ENCODE measurements around the gene MSTO1. TPM values are rescaled to one million over a fixed set of nuclear protein-coding genes. Genes with fewer than 3 reads are reported as not detected.
"Not testable (repeated sequence)": the region's sequence is repeated elsewhere in the genome, so short reads cannot be mapped to it uniquely, and the experiment has no call there.

Gene MSTO1
- total RNA-seq, 1 experiment from 2014 or later: 87.5 TPM

- no peaks in the 10 kb centered on the region for H3K9me3 Mint-ChIP-seq (ENCODE audit: low read depth, unreplicated experiment)
- no peak overlapping the region for H3K27ac Mint-ChIP-seq (ENCODE audit: unreplicated experiment)
- intact Hi-C loops (cut with micrococcal nuclease; ENCODE audit: unreplicated experiment): no loop called here
- peak; percentile 21 for DNase-seq
- H3K27me3 Mint-ChIP-seq (ENCODE audit: unreplicated experiment): no peaks in the 10 kb centered on the region
- H3K4me3 Mint-ChIP-seq (ENCODE audit: low read depth, unreplicated experiment): no peak overlapping the region
- no TSS peak for BruUV-seq (replicated peaks)
- no peaks in the 10 kb centered on the region for H3K4me1 Mint-ChIP-seq (ENCODE audit: low read depth, unreplicated experiment)
- CTCF ChIA-PET: interaction anchor here (1.0 kb wide), 1 partner anchor 9 kb away, joined by 3 read pairs; no protein-coding TSS in a partner anchor
- H3K36me3 Mint-ChIP-seq (ENCODE audit: insufficient read depth, unreplicated experiment): peaks cover 16% of the 10 kb centered on the region
- no peak for TF ChIP-seq CTCF (IDR thresholded peaks at IDR 0.05; ENCODE audit: unreplicated experiment)
These were observed 2.3 kb upstream of the MSTO1 start for GRCh38 chr1:155607708-155608107.

GRCh38 chr1:155608888-155609225, 1.2 kb upstream of the MSTO1 start:
- H3K4me3 Mint-ChIP-seq (ENCODE audit: low read depth, unreplicated experiment): peak overlapping the region; percentile 86
- H3K36me3 Mint-ChIP-seq (ENCODE audit: insufficient read depth, unreplicated experiment): peaks cover 20% of the 10 kb centered on the region
- CTCF ChIA-PET: interaction anchor here (0.7 to 1.2 kb wide), 2 partner anchors 14 to 201 kb away, joined by 4 to 7 read pairs; no protein-coding TSS in a partner anchor
- intact Hi-C loops (cut with micrococcal nuclease; ENCODE audit: unreplicated experiment): no loop called here
- H3K9me3 Mint-ChIP-seq (ENCODE audit: low read depth, unreplicated experiment): no peaks in the 10 kb centered on the region
- DNase-seq: no peak
- no peak for TF ChIP-seq CTCF (IDR thresholded peaks at IDR 0.05; ENCODE audit: unreplicated experiment)
- H3K27ac Mint-ChIP-seq (ENCODE audit: unreplicated experiment): no peak overlapping the region
- H3K27me3 Mint-ChIP-seq (ENCODE audit: unreplicated experiment): no peaks in the 10 kb centered on the region
- H3K4me1 Mint-ChIP-seq (ENCODE audit: low read depth, unreplicated experiment): no peaks in the 10 kb centered on the region
- no TSS peak for BruUV-seq (replicated peaks)

DNA sequence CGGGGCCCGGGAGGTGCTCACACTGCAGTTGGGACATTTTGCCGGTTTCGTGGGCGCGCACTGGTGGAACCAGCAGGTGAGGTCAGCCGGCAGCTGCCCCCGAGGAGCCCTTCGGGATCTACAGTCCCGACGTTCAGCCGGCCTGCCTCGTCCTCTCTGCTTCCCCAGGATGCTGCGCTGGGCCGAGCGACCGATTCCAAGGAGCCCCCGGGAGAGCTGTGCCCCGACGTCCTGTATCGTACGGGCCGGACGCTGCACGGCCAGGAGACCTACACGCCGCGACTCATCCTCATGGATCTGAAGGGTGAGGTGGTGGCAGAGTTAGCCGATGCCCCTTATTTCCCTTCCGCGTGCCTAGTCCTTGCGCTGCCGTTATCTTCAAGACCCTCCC, 234 bp downstream of the MSTO1 start:
- H3K36me3 Mint-ChIP-seq (ENCODE audit: insufficient read depth, unreplicated experiment): peaks cover 25% of the 10 kb centered on the region
- DNase-seq; CTCF ChIA-PET; H3K4me1 Mint-ChIP-seq (ENCODE audit: low read depth, unreplicated experiment); BruUV-seq (replicated peaks); H3K27me3 Mint-ChIP-seq (ENCODE audit: unreplicated experiment); intact Hi-C loops (cut with micrococcal nuclease; ENCODE audit: unreplicated experiment); H3K9me3 Mint-ChIP-seq (ENCODE audit: low read depth, unreplicated experiment): not testable (repeated sequence)
- peak overlapping the region; percentile 87 for H3K27ac Mint-ChIP-seq (ENCODE audit: unreplicated experiment)
- peak overlapping the region; percentile 86 for H3K4me3 Mint-ChIP-seq (ENCODE audit: low read depth, unreplicated experiment)

- H3K4me1 Mint-ChIP-seq (ENCODE audit: low read depth, unreplicated experiment); intact Hi-C loops (cut with micrococcal nuclease; ENCODE audit: unreplicated experiment); H3K9me3 Mint-ChIP-seq (ENCODE audit: low read depth, unreplicated experiment): not testable (repeated sequence)
These were observed 3.2 kb downstream of the MSTO1 start for GRCh38 chr1:155613226-155613625.

GRCh38 chr1:155622191-155622590, 12.2 kb downstream of the MSTO1 start:
- BruUV-seq (replicated peaks): no TSS peak
- CTCF ChIA-PET: interaction anchor here (0.5 kb wide), 1 partner anchor 89 kb away, joined by 3 read pairs; no protein-coding TSS in a partner anchor

More at GRCh38 chr1:155613226-155613625, 3.2 kb downstream of the MSTO1 start:
- H3K27me3 Mint-ChIP-seq (ENCODE audit: unreplicated experiment); H3K27ac Mint-ChIP-seq (ENCODE audit: unreplicated experiment); H3K4me3 Mint-ChIP-seq (ENCODE audit: low read depth, unreplicated experiment); DNase-seq; BruUV-seq (replicated peaks); CTCF ChIA-PET: not testable (repeated sequence)
- peaks cover 31% of the 10 kb centered on the region for H3K36me3 Mint-ChIP-seq (ENCODE audit: insufficient read depth, unreplicated experiment)

More at GRCh38 chr1:155622191-155622590, 12.2 kb downstream of the MSTO1 start:
- H3K4me3 Mint-ChIP-seq (ENCODE audit: low read depth, unreplicated experiment): no peak overlapping the region
- H3K4me1 Mint-ChIP-seq (ENCODE audit: low read depth, unreplicated experiment): no peaks in the 10 kb centered on the region
- intact Hi-C loops (cut with micrococcal nuclease; ENCODE audit: unreplicated experiment): no loop called here
- H3K27ac Mint-ChIP-seq (ENCODE audit: unreplicated experiment): no peak overlapping the region
- H3K9me3 Mint-ChIP-seq (ENCODE audit: low read depth, unreplicated experiment): no peaks in the 10 kb centered on the region
- no peak for TF ChIP-seq CTCF (IDR thresholded peaks at IDR 0.05; ENCODE audit: unreplicated experiment)
- H3K36me3 Mint-ChIP-seq (ENCODE audit: insufficient read depth, unreplicated experiment): no peaks in the 10 kb centered on the region
- DNase-seq: no peak
- no peaks in the 10 kb centered on the region for H3K27me3 Mint-ChIP-seq (ENCODE audit: unreplicated experiment)

Measured in Calu3 (cell line).